Germinal center (tissue), 1 donor: ENCODE results near the gene QRFP.

Experiments used
- DNase-seq: peaks from one replicate; pipeline ENCODE4 v3.0.0; 2012; ENCODE audit warnings: mixed read lengths, low spot score

Gene QRFP

GRCh38 chr9:130904070-130905044 is 7.7 kb upstream of the QRFP start:
- DNase-seq: no peak

GRCh38 chr9:130903194-130904069 is 6.8 kb upstream of the QRFP start:
- DNase-seq: no peak

GRCh38 chr9:130902204-130903185 is 5.9 kb upstream of the QRFP start:
- no peak for DNase-seq

GRCh38 chr9:130901498-130902203 is 5.0 kb upstream of the QRFP start:
- DNase-seq: no peak

GRCh38 chr9:130900701-130901497 is 4.3 kb upstream of the QRFP start:
- DNase-seq: no peak

- no peak for DNase-seq
Observed at GRCh38 chr9:130899051-130899748, 2.6 kb upstream of the QRFP start.

DNA sequence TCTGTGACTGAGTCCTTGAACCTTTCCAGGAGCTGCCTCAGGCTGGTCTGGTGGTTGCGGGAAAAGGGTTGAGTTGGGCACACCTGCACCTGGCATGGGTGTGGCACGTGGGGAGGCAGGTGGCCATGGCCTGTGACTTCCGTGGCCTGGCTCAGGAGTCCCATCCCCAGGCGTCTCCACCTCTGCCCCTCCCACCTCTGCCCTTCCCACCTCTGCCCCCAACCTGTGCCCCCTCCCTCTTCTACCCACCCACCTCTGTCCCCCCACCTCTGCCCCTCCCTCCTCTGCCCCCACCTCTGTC is 1.9 kb upstream of the QRFP start:
- DNase-seq: no peak

DNA sequence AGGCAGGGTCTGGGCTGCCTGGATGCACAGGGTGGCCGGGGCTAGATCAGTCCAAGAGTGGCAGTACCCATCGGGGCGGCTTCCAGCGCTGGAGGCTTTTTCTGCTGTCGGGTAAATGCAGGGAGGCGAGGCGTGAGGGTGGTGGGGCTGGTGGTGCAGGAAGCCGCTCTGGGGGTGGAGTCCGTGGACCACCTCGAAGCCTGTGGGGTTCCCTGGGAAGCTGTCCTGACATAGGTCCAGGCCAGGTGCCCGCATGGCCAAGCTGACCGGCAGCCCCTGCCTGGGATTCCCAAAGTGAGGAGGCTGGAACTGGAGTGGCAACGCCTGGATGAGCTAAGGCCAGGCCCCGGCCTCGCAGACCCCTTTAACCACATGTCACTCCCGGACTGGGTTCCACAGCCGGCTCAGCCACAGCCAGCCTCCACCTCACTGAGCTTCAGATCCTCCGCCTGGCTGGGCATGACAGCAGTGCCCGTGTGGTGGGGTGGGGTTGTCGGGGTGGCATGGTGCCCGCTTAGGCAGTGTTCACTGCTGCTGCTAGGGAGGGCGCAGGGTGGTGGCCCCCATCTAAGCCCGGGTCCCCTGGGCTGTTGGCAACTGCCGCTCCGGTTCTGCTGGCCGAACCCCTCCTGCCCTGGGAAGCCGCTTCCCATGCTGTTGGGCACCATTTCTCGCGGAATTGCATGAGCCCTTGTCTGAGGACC is 1.4 kb upstream of the QRFP start:
- DNase-seq: no peak

GRCh38 chr9:130897105-130897751 is 616 bp upstream of the QRFP start:
- DNase-seq: no peak

GRCh38 chr9:130895481-130896232 is 955 bp downstream of the QRFP start:
- no peak for DNase-seq

- DNase-seq: no peak
Observed at GRCh38 chr9:130895038-130895437, 1.6 kb downstream of the QRFP start.

DNA sequence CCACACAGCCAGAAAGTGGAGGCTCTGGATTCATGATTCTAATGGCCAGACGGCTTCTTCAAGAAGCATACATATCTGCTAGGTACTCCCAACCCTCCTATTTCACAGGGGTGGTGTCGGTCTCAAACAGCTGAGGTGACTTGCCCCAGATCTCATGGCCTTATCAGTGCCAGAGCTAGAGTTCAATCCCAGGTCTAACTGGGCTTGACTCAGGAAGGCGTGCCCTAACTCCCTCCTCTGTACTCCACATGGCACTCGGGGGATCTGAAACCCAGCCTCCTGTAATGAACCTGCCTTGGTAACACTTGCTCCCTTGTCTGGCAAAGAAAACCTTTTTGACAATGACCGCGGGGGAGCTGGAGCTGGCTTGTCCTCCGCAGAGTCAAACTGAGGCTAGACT is 2.1 kb downstream of the QRFP start:
- no peak for DNase-seq

DNA sequence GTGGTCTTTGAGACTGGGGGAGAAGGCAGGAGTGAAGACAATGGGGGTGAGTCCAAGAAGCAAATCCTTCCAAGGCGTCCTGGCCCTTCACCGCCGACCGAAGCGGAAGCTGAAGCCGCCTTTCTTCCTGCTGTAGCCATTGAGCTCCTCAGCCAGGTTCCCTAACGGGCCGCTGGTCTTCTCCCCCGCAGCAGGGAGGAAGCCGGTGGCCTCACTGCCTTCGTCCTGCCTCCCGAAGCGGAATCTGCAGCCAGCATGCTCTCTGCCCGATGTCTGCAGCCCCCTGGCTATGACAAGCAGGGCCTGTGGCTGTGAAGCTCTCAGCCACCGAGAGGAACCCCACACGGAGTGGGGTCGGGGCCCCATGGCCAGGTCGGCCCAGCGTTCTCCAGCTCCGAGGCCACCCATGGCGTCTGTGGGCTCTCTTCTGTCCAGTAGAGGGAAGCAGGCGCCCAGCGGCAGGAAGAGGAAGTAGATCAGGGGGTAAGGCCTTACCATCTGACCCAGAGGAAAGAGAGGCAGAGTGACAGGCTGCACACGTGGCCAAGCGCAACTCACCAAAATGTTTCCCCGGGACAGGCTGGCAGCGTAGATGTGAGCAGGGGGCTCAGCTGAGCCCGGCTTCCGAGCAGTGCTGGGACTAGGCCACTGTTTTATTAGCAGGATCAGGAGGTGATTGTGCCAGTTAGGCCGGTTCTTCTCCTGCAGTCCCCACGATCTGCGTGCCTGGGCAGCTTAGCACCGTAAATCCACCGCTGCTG is 3.1 kb downstream of the QRFP start:
- no peak for DNase-seq

GRCh38 chr9:130892477-130893304 is 3.9 kb downstream of the QRFP start:
- no peak for DNase-seq

GRCh38 chr9:130891688-130892476 is 4.7 kb downstream of the QRFP start:
- no peak for DNase-seq
